Progenitor cell of endocrine pancreas (in vitro differentiated cells): ENCODE measurements around the gene VWA1. TPM values are rescaled to one million over a fixed set of nuclear protein-coding genes. Genes with fewer than 3 reads are reported as not detected.
A peak's percentile ranks its signal among the peaks of the same experiment; 100 is the strongest.

Experiments
- DNase-seq: peaks from one replicate; pipeline ENCODE4 v3.0.0; 2021; ENCODE audit warnings: low spot score; ENCODE audit not compliant: unreplicated experiment
- H3K27ac Mint-ChIP-seq: 2 replicates; pipeline ENCODE4 v1.8.0; 2021; ENCODE audit warnings: mild to moderate bottlenecking, moderate library complexity, mixed read lengths
- H3K27me3 Mint-ChIP-seq: 2 replicates; pipeline ENCODE4 v1.8.0; 2021; ENCODE audit warnings: mixed read lengths
- H3K36me3 Mint-ChIP-seq: 2 replicates; pipeline ENCODE4 v1.8.0; 2022; ENCODE audit warnings: mixed read lengths; ENCODE audit not compliant: insufficient read depth
- H3K4me1 Mint-ChIP-seq: 2 replicates; pipeline ENCODE4 v1.8.0; 2021; ENCODE audit warnings: low read depth, mixed read lengths
- H3K4me3 Mint-ChIP-seq: 2 replicates; pipeline ENCODE4 v1.8.0; 2021; ENCODE audit warnings: low read depth, mild to moderate bottlenecking, moderate library complexity, mixed read lengths
- H3K9me3 Mint-ChIP-seq: 2 replicates; pipeline ENCODE4 v1.8.0; 2021; ENCODE audit warnings: low read depth, mixed read lengths
- CTCF ChIP-seq: fragments of 200-600 bp; sonication (generic); IDR thresholded peaks from one replicate; pipeline ENCODE4 v1.5.0; 2021; ENCODE audit warnings: antibody characterized with exemption, mild to moderate bottlenecking; ENCODE audit not compliant: unreplicated experiment
- total RNA-seq: library from RNA; stranded (reverse); gene quantifications from 2 replicates; pipeline ENCODE4 v1.2.1, GENCODE V29; 2021

The VWA1 gene
- total RNA-seq, 1 donor from 2014 or later, result 36.8 TPM

DNA sequence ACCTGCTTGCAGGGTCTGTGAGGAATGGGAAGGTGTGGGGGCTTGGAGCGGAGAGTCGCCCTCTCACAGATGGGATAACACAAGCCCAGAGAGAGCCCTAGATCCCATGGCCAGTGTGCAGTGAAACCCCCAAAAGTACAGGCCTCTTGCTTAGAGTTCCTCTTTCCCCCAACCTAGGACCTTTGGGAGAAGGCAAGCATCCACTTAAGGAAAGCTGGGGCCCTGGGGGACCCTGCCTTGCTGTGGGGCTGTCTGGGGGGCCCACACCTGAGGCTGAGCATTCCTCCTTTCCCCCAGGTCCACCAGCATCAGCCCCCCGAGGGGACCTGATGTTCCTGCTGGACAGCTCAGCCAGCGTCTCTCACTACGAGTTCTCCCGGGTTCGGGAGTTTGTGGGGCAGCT, 1.1 kb downstream of the VWA1 start:
- no peak for TF ChIP-seq CTCF
- Mint-ChIP-seq H3K36me3 (peaks cover 1% of the 10 kb centered on the region), H3K4me3 (peak overlapping the region; percentile 73), H3K27me3 (no peaks in the 10 kb centered on the region), H3K27ac (no peak overlapping the region), H3K4me1 (peaks cover 21% of the 10 kb centered on the region), H3K9me3 (no peaks in the 10 kb centered on the region)
- DNase-seq, result no peak

DNA sequence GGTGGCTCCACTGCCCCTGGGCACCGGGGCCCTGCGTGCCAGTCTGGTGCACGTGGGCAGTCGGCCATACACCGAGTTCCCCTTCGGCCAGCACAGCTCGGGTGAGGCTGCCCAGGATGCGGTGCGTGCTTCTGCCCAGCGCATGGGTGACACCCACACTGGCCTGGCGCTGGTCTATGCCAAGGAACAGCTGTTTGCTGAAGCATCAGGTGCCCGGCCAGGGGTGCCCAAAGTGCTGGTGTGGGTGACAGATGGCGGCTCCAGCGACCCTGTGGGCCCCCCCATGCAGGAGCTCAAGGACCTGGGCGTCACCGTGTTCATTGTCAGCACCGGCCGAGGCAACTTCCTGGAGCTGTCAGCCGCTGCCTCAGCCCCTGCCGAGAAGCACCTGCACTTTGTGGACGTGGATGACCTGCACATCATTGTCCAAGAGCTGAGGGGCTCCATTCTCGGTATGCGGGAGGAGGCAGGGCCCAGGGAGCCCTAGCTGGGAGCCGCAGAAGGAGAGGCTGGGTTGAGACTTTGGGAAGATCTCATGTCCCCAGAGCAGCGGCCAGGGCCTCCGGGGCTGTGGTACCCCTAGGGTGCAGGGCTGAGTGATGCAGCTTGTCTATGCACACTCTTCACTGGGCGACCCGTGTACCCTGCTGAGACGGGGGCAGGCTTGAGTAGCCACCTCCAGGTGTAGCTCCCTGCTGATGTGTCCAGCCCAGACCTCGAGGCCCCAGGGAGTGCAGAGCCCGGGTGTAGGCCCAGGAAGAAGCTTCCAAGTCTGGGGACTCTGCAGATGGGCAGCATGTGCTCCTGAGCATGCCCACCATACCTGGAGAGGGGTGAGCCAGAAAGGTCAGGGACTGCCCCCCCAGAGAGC, 1.8 kb downstream of the VWA1 start:
- Mint-ChIP-seq H3K4me3 (no peak overlapping the region), H3K36me3 (peaks cover 1% of the 10 kb centered on the region), H3K27me3 (no peaks in the 10 kb centered on the region), H3K9me3 (no peaks in the 10 kb centered on the region), H3K27ac (no peak overlapping the region), H3K4me1 (peaks cover 20% of the 10 kb centered on the region)
- DNase-seq, result no peak
- TF ChIP-seq CTCF, result no peak

DNA sequence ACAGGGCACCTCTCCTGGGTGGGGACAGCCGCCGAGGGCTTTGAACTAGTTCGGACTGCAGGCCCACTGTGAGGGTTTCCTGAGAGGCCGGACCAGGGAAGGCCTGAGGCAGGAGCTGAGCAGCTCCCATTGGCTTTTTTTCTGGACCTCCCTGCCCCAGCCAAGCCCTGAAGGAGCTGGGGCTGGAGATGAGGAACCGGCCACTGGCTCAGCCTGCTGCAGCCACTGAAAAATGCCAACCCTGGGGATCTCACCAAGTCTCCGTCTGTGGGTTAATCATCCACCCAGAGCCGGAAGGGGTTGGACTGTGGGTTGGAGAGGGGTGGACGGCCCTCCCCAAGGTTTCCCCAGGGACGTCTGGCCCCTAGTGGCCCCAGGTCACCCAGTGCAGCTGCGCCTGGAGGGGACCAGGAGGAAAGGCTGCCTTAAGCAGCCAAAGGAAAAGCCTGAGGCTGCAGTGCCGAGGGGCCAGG, 2.5 kb downstream of the VWA1 start:
- TF ChIP-seq CTCF, result peak; percentile 32
- Mint-ChIP-seq H3K4me1 (peaks cover 16% of the 10 kb centered on the region), H3K4me3 (no peak overlapping the region), H3K27ac (peak overlapping the region; percentile 41), H3K9me3 (no peaks in the 10 kb centered on the region), H3K36me3 (peaks cover 1% of the 10 kb centered on the region), H3K27me3 (no peaks in the 10 kb centered on the region)
- peak; percentile 73 for DNase-seq

DNA sequence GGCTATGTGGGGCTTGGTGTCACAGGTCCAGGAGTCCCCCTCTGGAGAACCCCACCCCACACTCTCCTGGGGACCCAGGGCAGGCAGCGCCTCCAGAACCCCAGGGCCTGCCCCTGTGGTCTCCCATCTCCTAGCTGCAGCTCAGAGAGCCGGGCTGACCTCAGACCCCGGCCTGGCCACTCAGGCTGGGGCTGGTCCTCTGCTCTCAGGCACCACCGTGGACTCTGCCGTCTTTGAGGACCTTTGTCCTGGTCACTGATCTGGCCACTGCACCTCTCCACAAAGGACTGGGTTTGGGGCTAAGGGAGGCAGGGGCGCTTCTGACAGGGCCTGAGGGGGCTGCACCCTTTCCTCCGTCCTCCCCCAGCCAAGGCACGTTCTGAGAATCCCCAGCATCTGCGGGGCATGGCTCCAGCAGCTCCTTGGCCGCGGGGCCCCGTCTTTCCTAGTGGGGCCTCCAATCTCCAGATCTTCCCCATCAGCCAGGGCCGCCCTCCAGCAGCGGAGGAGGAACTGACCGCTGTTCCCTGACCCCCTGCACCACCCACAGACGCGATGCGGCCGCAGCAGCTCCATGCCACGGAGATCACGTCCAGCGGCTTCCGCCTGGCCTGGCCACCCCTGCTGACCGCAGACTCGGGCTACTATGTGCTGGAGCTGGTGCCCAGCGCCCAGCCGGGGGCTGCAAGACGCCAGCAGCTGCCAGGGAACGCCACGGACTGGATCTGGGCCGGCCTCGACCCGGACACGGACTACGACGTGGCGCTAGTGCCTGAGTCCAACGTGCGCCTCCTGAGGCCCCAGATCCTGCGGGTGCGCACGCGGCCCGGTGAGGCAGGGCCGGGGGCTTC, 3.3 kb downstream of the VWA1 start:
- Mint-ChIP-seq H3K27me3 (no peaks in the 10 kb centered on the region), H3K4me3 (no peak overlapping the region), H3K36me3 (peaks cover 1% of the 10 kb centered on the region), H3K9me3 (no peaks in the 10 kb centered on the region), H3K4me1 (peaks cover 12% of the 10 kb centered on the region), H3K27ac (peak overlapping the region; percentile 41)
- no peak for TF ChIP-seq CTCF
- no peak for DNase-seq

GRCh38 chr1:1439546-1440261, 4.2 kb downstream of the VWA1 start:
- Mint-ChIP-seq H3K27me3 (no peaks in the 10 kb centered on the region), H3K4me1 (peaks cover 12% of the 10 kb centered on the region), H3K4me3 (no peak overlapping the region), H3K27ac (no peak overlapping the region), H3K36me3 (peaks cover 1% of the 10 kb centered on the region), H3K9me3 (no peaks in the 10 kb centered on the region)
- TF ChIP-seq CTCF, result no peak
- no peak for DNase-seq
